ENCODE measurements around the gene PRTG.

- TF ChIP-seq POLR2A (IDR thresholded peaks at IDR 0.05) (no peak), CTCF (IDR thresholded peaks at IDR 0.05) (no peak)
Observed at GRCh38 chr15:55665605-55666227, 77.2 kb downstream of the PRTG start.
